Measurements from ENCODE around the gene SMAD7. TPM values are rescaled to one million over a fixed set of nuclear protein-coding genes. Genes with fewer than 3 reads are reported as not detected.

SMAD7 gene
- total RNA-seq, 4 donors from 2014 or later, result 9.1 to 13.4 (median 10.8) TPM

GRCh38 chr18:48875314-48875941 is 75.3 kb downstream of the SMAD7 start:
- no peak for ATAC-seq
- H3K36me3 ChIP-seq, result no peaks in the 10 kb centered on the region
- no peak overlapping the region for H3K27ac ChIP-seq
- no peak for TF ChIP-seq POLR2A (IDR thresholded peaks at IDR 0.05)
- TF ChIP-seq CTCF (IDR thresholded peaks at IDR 0.05 in 4 of 5, conservative IDR thresholded peaks at IDR 0.05 in 1 of 5), result no peak
- in situ Hi-C loops (cut with MboI; ENCODE audit: low sequenced_read_pairs in 4 of 4) (no loop called here), intact Hi-C loops (cut with DNase I; ENCODE audit: low total_unique reads) (no loop called here)
- DNase-seq, result no peak
- H3K27me3 ChIP-seq, result no peaks in the 10 kb centered on the region
- no peaks in the 10 kb centered on the region for H3K4me1 ChIP-seq
- no peaks in the 10 kb centered on the region for H3K9me3 ChIP-seq
- H3K4me3 ChIP-seq, result no peak overlapping the region

- Histone ChIP-seq H3K4me3 (no peak overlapping the region), H3K4me1 (no peaks in the 10 kb centered on the region), H3K27ac (no peak overlapping the region), H3K27me3 (no peaks in the 10 kb centered on the region), H3K9me3 (no peaks in the 10 kb centered on the region), H3K36me3 (no peaks in the 10 kb centered on the region)
- in situ Hi-C loops (cut with MboI; ENCODE audit: low sequenced_read_pairs in 4 of 4) (no loop called here), intact Hi-C loops (cut with DNase I; ENCODE audit: low total_unique reads) (no loop called here)
- TF ChIP-seq POLR2A (IDR thresholded peaks at IDR 0.05), result no peak
- no peak for TF ChIP-seq CTCF (IDR thresholded peaks at IDR 0.05 in 4 of 5, conservative IDR thresholded peaks at IDR 0.05 in 1 of 5)
- DNase-seq (no peak), ATAC-seq (no peak)
Observed at GRCh38 chr18:48874701-48875162, 76.0 kb downstream of the SMAD7 start.

GRCh38 chr18:48874233-48874632 is 76.5 kb downstream of the SMAD7 start:
- in situ Hi-C loops (cut with MboI; ENCODE audit: low sequenced_read_pairs in 4 of 4), result no loop called here
- Histone ChIP-seq H3K9me3 (no peaks in the 10 kb centered on the region), H3K27me3 (no peaks in the 10 kb centered on the region), H3K4me3 (no peak overlapping the region), H3K27ac (no peak overlapping the region), H3K4me1 (no peaks in the 10 kb centered on the region), H3K36me3 (no peaks in the 10 kb centered on the region)
- intact Hi-C loops (cut with DNase I; ENCODE audit: low total_unique reads), result no loop called here
- DNase-seq (no peak), ATAC-seq (no peak)
- TF ChIP-seq POLR2A (IDR thresholded peaks at IDR 0.05) (no peak), CTCF (IDR thresholded peaks at IDR 0.05 in 4 of 5, conservative IDR thresholded peaks at IDR 0.05 in 1 of 5) (no peak)

DNA sequence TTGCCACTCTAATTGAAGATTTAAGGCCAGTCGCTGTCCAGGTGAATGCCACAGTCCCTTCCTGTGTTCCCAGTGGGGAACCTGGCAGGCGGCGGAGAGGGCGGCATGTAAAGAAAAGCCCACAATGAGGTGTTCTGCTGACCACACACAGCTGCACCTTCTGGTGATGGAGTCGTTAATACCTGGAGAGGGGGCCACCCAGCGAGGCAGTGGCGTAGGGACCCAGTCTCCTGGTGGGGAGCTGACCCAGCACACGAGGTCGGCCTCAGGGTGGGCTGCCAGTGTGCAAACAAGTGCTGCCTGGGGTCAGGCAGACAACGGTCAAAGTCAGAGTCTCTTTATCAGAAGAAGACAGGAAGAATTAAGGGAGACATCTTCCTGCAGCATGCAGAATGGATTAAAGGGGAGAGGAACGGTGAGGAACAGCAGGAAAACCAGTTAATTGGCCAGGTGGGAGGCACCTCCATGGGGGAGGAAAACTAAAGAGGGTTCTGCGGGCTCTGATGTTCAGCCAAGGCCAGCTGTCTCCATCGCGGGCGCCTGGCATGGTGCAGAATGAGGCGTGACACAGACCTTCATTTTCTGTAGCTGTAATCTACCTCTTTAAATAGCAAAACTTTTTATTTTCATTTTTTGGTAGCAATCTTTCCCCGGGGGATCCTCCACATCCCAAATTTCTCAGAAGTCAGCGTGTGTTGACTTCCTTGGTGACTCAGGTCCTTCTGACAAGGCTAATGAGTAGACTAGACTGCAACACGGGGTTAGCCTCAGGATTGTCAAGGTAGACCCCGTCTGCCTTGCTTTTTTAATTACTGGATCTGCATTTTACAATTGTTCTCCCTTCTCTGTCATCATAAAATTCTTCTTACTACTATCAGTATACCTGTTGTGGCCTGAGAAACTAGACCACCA is 78.3 kb downstream of the SMAD7 start:
- no peaks in the 10 kb centered on the region for H3K9me3 ChIP-seq
- no peak overlapping the region for H3K4me3 ChIP-seq
- ATAC-seq, result no peak
- H3K4me1 ChIP-seq, result no peaks in the 10 kb centered on the region
- H3K36me3 ChIP-seq, result no peaks in the 10 kb centered on the region
- TF ChIP-seq POLR2A (IDR thresholded peaks at IDR 0.05), result no peak
- no peak for TF ChIP-seq CTCF (IDR thresholded peaks at IDR 0.05 in 4 of 5, conservative IDR thresholded peaks at IDR 0.05 in 1 of 5)
- intact Hi-C loops (cut with DNase I; ENCODE audit: low total_unique reads), result no loop called here
- no peaks in the 10 kb centered on the region for H3K27me3 ChIP-seq
- no peak overlapping the region for H3K27ac ChIP-seq
- in situ Hi-C loops (cut with MboI; ENCODE audit: low sequenced_read_pairs in 4 of 4), result no loop called here
- no peak for DNase-seq

Data from gastrocnemius medialis (tissue), 4 donors.